Sigmoid colon (tissue), 7 donors: ENCODE measurements around the gene HSPB7. TPM values are rescaled to one million over a fixed set of nuclear protein-coding genes. Genes with fewer than 3 reads are reported as not detected.

ENCODE experiments used
- DNase-seq: peaks from one replicate; pipeline ENCODE4 v3.0.0-alpha.2; 2019
- H3K27ac ChIP-seq, 4 donors: fragments of 200-600 bp; sonication (generic); one replicate each; pipeline ENCODE4 v1.5.1; 2016 to 2019; ENCODE audit warnings: mild to moderate bottlenecking in 1 of 4
- H3K27me3 ChIP-seq, 3 donors: fragments of 200-600 bp; sonication (generic); one replicate each; pipeline ENCODE4 v1.5.1; 2019; ENCODE audit warnings: mild to moderate bottlenecking in 1 of 3
- H3K36me3 ChIP-seq, 4 donors: fragments of 200-600 bp; sonication (generic); one replicate each; pipeline ENCODE4 v1.5.1; 2016 to 2019
- H3K4me1 ChIP-seq, 4 donors: fragments of 200-600 bp; sonication (generic); one replicate each; pipeline ENCODE4 v1.5.1; 2017 to 2019
- H3K4me3 ChIP-seq, 4 donors: fragments of 200-600 bp; sonication (generic); one replicate each; pipeline ENCODE4 v1.5.1; 2017 to 2019; ENCODE audit warnings: mild to moderate bottlenecking in 2 of 4, moderate library complexity in 1 of 4
- H3K9me3 ChIP-seq, 4 donors: fragments of 200-600 bp in 3 of 4; sonication (generic) in 3 of 4; one replicate each; pipeline versions ENCODE4 v1.5.1 to v1.6.1; 2013 to 2019
- EP300 ChIP-seq, 4 donors: sonication (generic); formaldehyde crosslinking; IDR thresholded peaks; one replicate each; pipeline ENCODE4 v1.6.1; 2017; ENCODE audit warnings: antibody characterized with exemption in 4 of 4
- POLR2A ChIP-seq, 2 donors: fragments of 450-650 bp; IDR thresholded peaks; one replicate each; pipeline ENCODE4 v1.6.1; 2016; ENCODE audit warnings: antibody characterized with exemption in 2 of 2, mild to moderate bottlenecking in 2 of 2, moderate library complexity in 2 of 2
- POLR2AphosphoS5 ChIP-seq, 4 donors: sonication (generic); formaldehyde crosslinking; IDR thresholded peaks; one replicate each; pipeline ENCODE4 v1.6.1; 2017; ENCODE audit warnings: antibody characterized with exemption in 4 of 4
- WGBS, 2 donors: extraction: QIAGEN DNeasy Blood & Tissue Kit; methylation state at CpG; one replicate each; pipeline ENCODE4 v1.1.7; 2013; 5-methylcytosine and 5-hydroxymethylcytosine counted together
- intact Hi-C: fragments of 100-400 bp; cut with DNase I; formaldehyde crosslinking; loops from one replicate; pipeline ENCODE4 v1.15.1; 2023
- polyA plus RNA-seq, 3 donors: library from polyadenylated mRNA; stranded (reverse); fragments of 200-250 nt; gene quantifications; one replicate each; pipeline ENCODE4 v1.2.3, GENCODE V29; 2013
- small RNA-seq, 3 donors: library from RNA; depleted of rRNA; stranded (forward); fragments of <200 nt; gene quantifications; one replicate each; pipeline ENCODE3, GENCODE V24; 2016
- total RNA-seq, 4 donors: library from RNA; depleted of rRNA; stranded (reverse); fragments of >200 nt; gene quantifications; one replicate each; pipeline ENCODE4 v1.1.0, GENCODE V29; 2016
- TF ChIP-seq, protein P1 (sequence below), 4 experiments: fragments of 450-650 bp in 3 of 4; fragments of 200-600 bp in 1 of 4; IDR thresholded peaks; one replicate each; pipeline ENCODE4 v1.5.1; 2016 to 2019; ENCODE audit warnings: antibody characterized with exemption in 4 of 4, mild to moderate bottlenecking in 3 of 4, moderate library complexity in 2 of 4
- donor health status: healthy with polysubstance abuse.
- donor health status: Bipolar disorder and iron deficiency.
- donor health status: healthy.

The HSPB7 gene
- total and polyA plus RNA-seq, 7 donors = 6.7 to 224 (median 44.4) TPM

DNA sequence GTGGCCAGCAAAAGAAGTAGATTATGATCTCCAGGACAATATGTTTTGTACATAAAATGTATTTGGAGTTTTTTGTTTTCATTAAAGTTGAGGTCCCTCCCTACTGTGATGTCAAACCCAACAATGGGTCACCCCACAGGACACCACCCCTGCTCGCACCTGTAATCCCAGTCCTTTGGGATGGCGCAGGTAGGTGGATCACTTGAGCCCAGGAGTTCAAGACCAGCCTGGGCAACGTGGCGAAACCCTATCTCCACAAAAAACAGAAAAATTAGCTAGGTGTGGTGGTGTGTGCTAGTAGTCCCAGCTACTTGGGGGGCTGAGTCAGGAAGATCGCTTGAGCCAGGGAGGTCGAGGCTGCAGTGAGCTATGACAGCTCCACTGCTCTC is 50.9 kb downstream of the HSPB7 start:
- H3K27me3 ChIP-seq = no peaks in the 10 kb centered on the region
- no peaks in the 10 kb centered on the region for H3K9me3 ChIP-seq
- H3K4me3 ChIP-seq = no peak overlapping the region
- H3K27ac ChIP-seq = peak overlapping the region in 1 of 4 donors; percentile 43
- no peak for DNase-seq
- intact Hi-C loops = no loop called here
- TF ChIP-seq, protein P1, sequence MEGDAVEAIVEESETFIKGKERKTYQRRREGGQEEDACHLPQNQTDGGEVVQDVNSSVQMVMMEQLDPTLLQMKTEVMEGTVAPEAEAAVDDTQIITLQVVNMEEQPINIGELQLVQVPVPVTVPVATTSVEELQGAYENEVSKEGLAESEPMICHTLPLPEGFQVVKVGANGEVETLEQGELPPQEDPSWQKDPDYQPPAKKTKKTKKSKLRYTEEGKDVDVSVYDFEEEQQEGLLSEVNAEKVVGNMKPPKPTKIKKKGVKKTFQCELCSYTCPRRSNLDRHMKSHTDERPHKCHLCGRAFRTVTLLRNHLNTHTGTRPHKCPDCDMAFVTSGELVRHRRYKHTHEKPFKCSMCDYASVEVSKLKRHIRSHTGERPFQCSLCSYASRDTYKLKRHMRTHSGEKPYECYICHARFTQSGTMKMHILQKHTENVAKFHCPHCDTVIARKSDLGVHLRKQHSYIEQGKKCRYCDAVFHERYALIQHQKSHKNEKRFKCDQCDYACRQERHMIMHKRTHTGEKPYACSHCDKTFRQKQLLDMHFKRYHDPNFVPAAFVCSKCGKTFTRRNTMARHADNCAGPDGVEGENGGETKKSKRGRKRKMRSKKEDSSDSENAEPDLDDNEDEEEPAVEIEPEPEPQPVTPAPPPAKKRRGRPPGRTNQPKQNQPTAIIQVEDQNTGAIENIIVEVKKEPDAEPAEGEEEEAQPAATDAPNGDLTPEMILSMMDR (IDR thresholded peaks at IDR 0.05) = no peak
- no peak for TF ChIP-seq EP300 (IDR thresholded peaks at IDR 0.05)
- no peak for TF ChIP-seq POLR2AphosphoS5 (IDR thresholded peaks at IDR 0.05)
- TF ChIP-seq POLR2A (IDR thresholded peaks at IDR 0.05) = no peak
- WGBS, 2 donors = 96 to 97% methylated on average over 6 of the region's 6 CpGs
- peaks cover 0 to 47% (median 41%) of the 10 kb centered on the region in 4 donors for H3K4me1 ChIP-seq
- H3K36me3 ChIP-seq = peaks cover 0 to 28% (median 4%) of the 10 kb centered on the region in 4 donors

DNA sequence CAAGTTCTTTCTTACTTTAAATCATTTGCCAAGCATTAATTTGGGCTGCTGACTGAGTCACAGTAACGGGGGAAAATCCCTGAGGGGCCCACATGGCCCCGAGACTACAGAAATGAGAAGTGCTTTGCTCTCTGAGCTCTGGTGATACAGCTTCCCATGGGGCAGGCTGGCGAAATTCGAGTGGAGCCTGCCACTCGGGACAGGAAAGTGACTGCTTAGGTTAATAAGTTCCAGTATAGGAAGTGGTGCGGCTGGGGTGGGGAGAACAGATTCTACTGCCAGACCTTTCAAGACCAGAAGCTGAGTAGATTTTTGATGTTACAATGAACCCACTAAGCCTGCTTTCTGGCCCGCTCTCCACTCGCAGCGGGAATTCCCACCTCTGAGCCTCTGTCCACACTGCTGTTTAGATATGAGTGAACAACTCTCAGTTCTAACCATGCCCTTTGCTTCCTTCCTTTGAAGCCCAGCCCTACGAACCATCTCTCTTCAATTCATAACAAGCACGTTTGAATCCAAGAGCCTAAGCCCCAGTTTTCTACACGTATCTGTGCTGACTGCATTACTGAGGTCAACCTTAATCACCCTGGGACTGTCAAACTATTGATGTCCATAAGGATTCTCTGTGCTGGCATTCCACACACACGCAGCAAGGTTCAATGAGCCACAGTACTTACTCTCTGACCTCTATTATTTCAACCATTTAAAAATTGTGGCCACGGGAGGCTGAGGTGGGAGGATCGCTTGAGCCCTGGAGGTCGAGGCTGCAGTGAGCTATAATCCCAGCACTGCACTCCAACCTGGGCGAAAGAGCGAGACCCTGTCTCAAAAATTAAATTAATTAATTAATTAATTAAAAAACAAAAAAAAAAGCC is 51.5 kb downstream of the HSPB7 start:
- intact Hi-C loops = no loop called here
- no peaks in the 10 kb centered on the region for H3K27me3 ChIP-seq
- H3K4me1 ChIP-seq = peaks cover 0 to 47% (median 41%) of the 10 kb centered on the region in 4 donors
- peak overlapping the region; percentile 1 to 57 (median 40) for H3K27ac ChIP-seq
- peaks cover 0 to 23% (median 3%) of the 10 kb centered on the region in 4 donors for H3K36me3 ChIP-seq
- DNase-seq = no peak
- TF ChIP-seq POLR2A (IDR thresholded peaks at IDR 0.05) = no peak
- TF ChIP-seq POLR2AphosphoS5 (IDR thresholded peaks at IDR 0.05) = no peak
- TF ChIP-seq, protein P1 (IDR thresholded peaks at IDR 0.05) = no peak
- no peak for TF ChIP-seq EP300 (IDR thresholded peaks at IDR 0.05)
- H3K9me3 ChIP-seq = no peaks in the 10 kb centered on the region
- 53 to 76% methylated on average over 18 of the region's 18 CpGs for WGBS, 2 donors
- H3K4me3 ChIP-seq = no peak overlapping the region

DNA sequence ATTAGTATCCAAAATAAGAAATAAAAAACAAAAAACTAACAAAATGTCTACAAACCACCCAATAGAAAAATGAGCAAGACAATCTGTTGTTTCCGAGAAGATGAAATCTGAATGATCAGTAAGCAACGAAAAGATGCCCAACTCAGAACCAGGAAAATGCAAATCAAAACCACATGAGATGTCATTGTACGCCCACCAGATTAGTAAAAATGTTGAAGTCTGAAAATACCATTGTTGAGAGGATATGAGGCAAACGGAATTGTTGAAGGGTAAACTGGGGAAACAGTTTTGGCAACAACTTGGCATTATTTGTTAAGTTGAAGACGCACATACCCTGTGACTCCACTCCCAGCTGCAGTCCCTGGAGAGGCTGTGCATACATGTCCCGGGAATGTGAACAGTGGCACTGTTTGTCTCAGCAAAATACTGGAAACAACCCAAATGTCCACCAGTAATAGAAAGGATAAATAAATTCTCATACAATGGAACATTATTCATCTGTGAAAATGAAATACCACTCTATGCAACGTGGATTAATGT is 52.5 kb downstream of the HSPB7 start:
- WGBS, 2 donors = 46 to 81% methylated on average over 7 of the region's 7 CpGs
- DNase-seq = no peak
- no peaks in the 10 kb centered on the region for H3K27me3 ChIP-seq
- intact Hi-C loops = no loop called here
- peak overlapping the region; percentile 1 to 57 (median 40) for H3K27ac ChIP-seq
- no peaks in the 10 kb centered on the region for H3K9me3 ChIP-seq
- peaks cover 0 to 47% (median 41%) of the 10 kb centered on the region in 4 donors for H3K4me1 ChIP-seq
- H3K4me3 ChIP-seq = no peak overlapping the region
- TF ChIP-seq EP300 (IDR thresholded peaks at IDR 0.05) (no peak), POLR2A (IDR thresholded peaks at IDR 0.05) (no peak), POLR2AphosphoS5 (IDR thresholded peaks at IDR 0.05) (no peak)
- TF ChIP-seq, protein P1 (IDR thresholded peaks at IDR 0.05) = no peak
- H3K36me3 ChIP-seq = peaks cover 0 to 19% (median 3%) of the 10 kb centered on the region in 4 donors

Small RNAs within 50 kb of the gene (small RNA-seq; reads per million reads assigned to genes)
- gene AL355994.1 (0 reads per million in 3 donors), gene AL355994.5 (0 reads per million in 3 donors)

Other genes with a start within 250 kb of the HSPB7 start
- 1 to 10 TPM in 2 of 4 donors, under 1 TPM in 2; 0.54 to 2.2 (median 1.3) TPM for gene UQCRHL, start 210.4 kb downstream of the HSPB7 start, total RNA-seq
- gene UQCRHL, start 210.4 kb downstream of the HSPB7 start, polyA plus RNA-seq = 1 to 10 TPM; 3.6 to 4.6 (median 4.0) TPM
- gene SPEN, start 170.3 kb downstream of the HSPB7 start, total RNA-seq = 10 to 100 TPM; 20.4 to 38.5 (median 22.6) TPM
- 10 to 100 TPM in 1 of 3 donors, 1 to 10 TPM in 2; 7.4 to 28.3 (median 9.0) TPM for gene SPEN, start 170.3 kb downstream of the HSPB7 start, polyA plus RNA-seq
- 10 to 100 TPM; 22.1 to 38.5 (median 26.5) TPM for gene ZBTB17, start 41.9 kb downstream of the HSPB7 start, total RNA-seq
- gene ZBTB17, start 41.9 kb downstream of the HSPB7 start, polyA plus RNA-seq = 10 to 100 TPM; 17.4 to 38.7 (median 18.3) TPM
- gene SRARP, start 13.8 kb downstream of the HSPB7 start, total RNA-seq = not detected
- under 1 TPM in 1 of 3 donors, not detected in 2; under 0.01 TPM for gene SRARP, start 13.8 kb downstream of the HSPB7 start, polyA plus RNA-seq
- 1 to 10 TPM in 1 of 4 donors, not detected in 3; 1.1 TPM for gene CLCNKA, start 4.0 kb upstream of the HSPB7 start, total RNA-seq
- under 1 TPM in 1 of 3 donors, not detected in 2; 0.13 TPM for gene CLCNKA, start 4.0 kb upstream of the HSPB7 start, polyA plus RNA-seq
- under 1 TPM in 3 of 4 donors, not detected in 1; 0.28 to 0.71 (median 0.33) TPM for gene CLCNKB, start 25.7 kb upstream of the HSPB7 start, total RNA-seq
- under 1 TPM in 1 of 3 donors, not detected in 2; 0.04 TPM for gene CLCNKB, start 25.7 kb upstream of the HSPB7 start, polyA plus RNA-seq
- gene FAM131C, start 55.6 kb upstream of the HSPB7 start, total RNA-seq = under 1 TPM in 1 of 4 donors, not detected in 3; 0.81 TPM
- under 1 TPM in 1 of 3 donors, not detected in 2; 0.12 TPM for gene FAM131C, start 55.6 kb upstream of the HSPB7 start, polyA plus RNA-seq
- 1 to 10 TPM; 3.3 to 6.4 (median 4.9) TPM for gene EPHA2, start 138.0 kb upstream of the HSPB7 start, total RNA-seq
- 10 to 100 TPM in 1 of 3 donors, 1 to 10 TPM in 2; 6.0 to 24.7 (median 9.9) TPM for gene EPHA2, start 138.0 kb upstream of the HSPB7 start, polyA plus RNA-seq
- gene ARHGEF19, start 194.6 kb upstream of the HSPB7 start, total RNA-seq = 1 to 10 TPM in 3 of 4 donors, not detected in 1; 2.5 to 4.4 (median 3.6) TPM
- 10 to 100 TPM in 1 of 3 donors, 1 to 10 TPM in 2; 2.5 to 10.8 (median 7.2) TPM for gene ARHGEF19, start 194.6 kb upstream of the HSPB7 start, polyA plus RNA-seq
- 1 to 10 TPM; 2.5 to 7.1 (median 3.2) TPM for gene CPLANE2, start 219.1 kb upstream of the HSPB7 start, total RNA-seq
- gene CPLANE2, start 219.1 kb upstream of the HSPB7 start, polyA plus RNA-seq = 1 to 10 TPM; 3.7 to 7.4 (median 6.0) TPM